ENCODE results near the gene FHDC1. TPM values are rescaled to one million over a fixed set of nuclear protein-coding genes. Genes with fewer than 3 reads are reported as not detected.

FHDC1 gene
- total RNA-seq, 5 donors from 2014 or later (not counting 1 experiment from before 2014, with no cell fraction given), result 0.08 to 0.28 (median 0.17) TPM; not detected in 1

DNA sequence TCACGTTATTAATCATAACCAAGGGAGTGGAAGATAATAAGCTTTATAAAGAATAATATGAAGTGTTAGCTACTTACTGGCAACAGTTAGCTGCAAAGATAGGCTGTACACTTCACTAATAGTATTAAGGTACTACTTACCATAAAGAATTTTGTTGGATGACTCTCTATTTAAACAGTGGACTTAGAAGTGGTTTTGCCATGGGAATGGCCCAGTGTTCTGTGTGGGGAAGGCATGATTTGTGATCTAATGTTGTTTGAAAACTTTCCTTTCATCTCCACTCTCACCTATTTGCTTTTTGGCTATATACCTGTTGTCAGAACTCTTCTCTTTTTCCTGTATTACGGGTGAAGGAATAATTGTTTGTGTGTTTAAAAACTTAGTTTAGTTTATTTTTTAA, 23.0 kb downstream of the FHDC1 start:
- no peaks in the 10 kb centered on the region for H3K9me3 ChIP-seq
- H3K4me3 ChIP-seq (ENCODE audit: control insufficient read depth in 1 of 2, extremely low read depth in 1 of 2, low read length in 1 of 2), result no peak overlapping the region
- DNase-seq (no peak), ATAC-seq (replicated peaks in 1 of 4) (no peak)
- no CpG with 5 or more reads among the region's 2 CpGs for WGBS (ENCODE audit: insufficient coverage)
- no peak overlapping the region for H3K27ac Mint-ChIP-seq
- ChIA-PET POLR2A (no interaction called here), CTCF (no interaction called here)
- peaks cover 0 to 9% of the 10 kb centered on the region in 2 experiments for H3K27me3 ChIP-seq (replicated peaks in 1 of 2; ENCODE audit: control insufficient read depth in 2 of 2, extremely low read depth in 1 of 2, insufficient read depth in 2 of 2, low read length in 1 of 2)
- H3K27ac ChIP-seq (ENCODE audit: low read length), result no peak overlapping the region
- H3K9me3 Mint-ChIP-seq, result no peaks in the 10 kb centered on the region
- peaks cover 0 to 6% (median 0%) of the 10 kb centered on the region in 3 donors for H3K4me1 Mint-ChIP-seq
- peaks cover 0 to 4% of the 10 kb centered on the region in 2 donors for H3K27me3 Mint-ChIP-seq
- H3K36me3 ChIP-seq (ENCODE audit: control insufficient read depth in 2 of 2, extremely low read depth in 1 of 2, insufficient read depth in 1 of 2, low read length in 1 of 2), result no peaks in the 10 kb centered on the region
- no peak overlapping the region for H3K4me3 Mint-ChIP-seq
- no peaks in the 10 kb centered on the region for H3K4me1 ChIP-seq (ENCODE audit: control insufficient read depth in 1 of 2, extremely low read depth in 1 of 2, insufficient read depth in 2 of 2, low read length in 2 of 2)
- H3K36me3 Mint-ChIP-seq, result no peaks in the 10 kb centered on the region

DNA sequence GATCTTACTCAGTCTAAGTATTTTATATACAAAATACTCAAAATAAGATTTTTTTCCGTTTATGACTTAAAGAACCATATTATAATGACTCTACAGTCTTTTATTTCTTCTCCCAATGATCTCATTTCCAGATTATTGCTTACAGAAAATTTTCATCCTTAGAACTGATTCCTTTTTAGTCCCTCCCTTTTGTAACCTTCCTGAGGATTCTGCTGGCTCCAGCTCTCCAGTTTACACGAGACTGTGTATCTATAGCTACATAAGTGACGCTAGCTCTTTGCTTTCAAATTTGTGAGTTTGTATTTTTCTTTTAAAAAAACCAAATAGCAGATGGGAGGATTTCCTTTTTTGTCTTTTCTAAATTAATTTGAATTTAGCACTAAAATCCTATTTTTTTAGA, 24.0 kb downstream of the FHDC1 start:
- no peak overlapping the region for H3K27ac ChIP-seq (ENCODE audit: low read length)
- no peak overlapping the region for H3K4me3 ChIP-seq (ENCODE audit: control insufficient read depth in 1 of 2, extremely low read depth in 1 of 2, low read length in 1 of 2)
- ChIA-PET CTCF (no interaction called here), POLR2A (interaction anchor here in 1 of 2 donors (0.6 kb wide), 1 partner anchor 13 kb away, joined by 5 read pairs; no protein-coding TSS in a partner anchor)
- Mint-ChIP-seq H3K27me3 (peaks cover 0 to 4% of the 10 kb centered on the region in 2 donors), H3K27ac (no peak overlapping the region), H3K9me3 (no peaks in the 10 kb centered on the region), H3K4me1 (peaks cover 0 to 6% (median 0%) of the 10 kb centered on the region in 3 donors), H3K4me3 (no peak overlapping the region), H3K36me3 (no peaks in the 10 kb centered on the region)
- ATAC-seq (replicated peaks in 1 of 4) (no peak), DNase-seq (no peak)
- H3K9me3 ChIP-seq, result no peaks in the 10 kb centered on the region
- no CpG with 5 or more reads among the region's 3 CpGs for WGBS (ENCODE audit: insufficient coverage)
- no peaks in the 10 kb centered on the region for H3K4me1 ChIP-seq (ENCODE audit: control insufficient read depth in 1 of 2, extremely low read depth in 1 of 2, insufficient read depth in 2 of 2, low read length in 2 of 2)
- peaks cover 0 to 6% of the 10 kb centered on the region in 2 experiments for H3K27me3 ChIP-seq (replicated peaks in 1 of 2; ENCODE audit: control insufficient read depth in 2 of 2, extremely low read depth in 1 of 2, insufficient read depth in 2 of 2, low read length in 1 of 2)
- no peaks in the 10 kb centered on the region for H3K36me3 ChIP-seq (ENCODE audit: control insufficient read depth in 2 of 2, extremely low read depth in 1 of 2, insufficient read depth in 1 of 2, low read length in 1 of 2)

DNA sequence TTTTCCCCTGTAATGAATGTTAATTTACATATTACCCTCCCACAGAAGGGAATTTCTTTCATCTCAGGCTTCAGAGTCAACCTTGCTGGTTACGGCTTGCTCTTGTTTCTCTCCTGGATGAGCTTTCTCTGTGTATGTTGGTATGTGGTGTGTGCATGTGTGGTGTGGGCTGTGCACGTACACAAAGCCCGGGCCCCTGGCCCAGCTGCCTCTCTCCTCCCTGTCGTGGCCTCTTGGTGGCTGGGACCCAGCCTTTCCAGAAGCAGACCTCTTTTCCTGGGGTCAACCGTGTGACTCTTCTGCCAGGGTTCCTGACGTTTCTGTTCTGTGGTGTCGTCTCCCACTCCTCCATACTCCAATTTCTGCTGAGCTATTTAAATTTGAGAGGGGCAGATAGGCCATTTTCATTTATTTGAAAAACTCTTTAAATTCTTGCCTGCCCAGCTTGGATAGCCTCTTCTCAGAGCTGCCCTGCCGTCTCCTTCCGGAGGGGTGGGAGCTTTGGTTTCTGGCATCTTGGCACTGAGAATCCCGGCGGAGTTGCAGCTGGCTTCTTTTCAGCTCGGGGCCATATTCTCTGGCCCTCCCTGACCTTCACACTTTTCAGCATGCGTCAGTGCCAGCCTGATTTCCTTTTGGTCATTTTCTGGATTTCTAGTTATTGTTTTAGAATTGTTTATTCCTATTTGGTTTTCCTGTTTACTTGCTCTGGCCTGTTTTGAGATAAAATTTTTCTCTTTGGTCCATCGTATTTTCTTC, 25.1 kb downstream of the FHDC1 start:
- POLR2A ChIA-PET, result no interaction called here
- no peak for ATAC-seq (replicated peaks in 1 of 4)
- 100% methylated on average over 2 of the region's 14 CpGs for WGBS (ENCODE audit: insufficient coverage)
- no peak overlapping the region for H3K27ac Mint-ChIP-seq
- Histone ChIP-seq H3K27me3 (replicated peaks in 1 of 2; ENCODE audit: control insufficient read depth in 2 of 2, extremely low read depth in 1 of 2, insufficient read depth in 2 of 2, low read length in 1 of 2) (peaks cover 0 to 6% of the 10 kb centered on the region in 2 experiments), H3K4me3 (ENCODE audit: control insufficient read depth in 1 of 2, extremely low read depth in 1 of 2, low read length in 1 of 2) (no peak overlapping the region), H3K9me3 (no peaks in the 10 kb centered on the region), H3K27ac (ENCODE audit: low read length) (no peak overlapping the region), H3K36me3 (ENCODE audit: control insufficient read depth in 2 of 2, extremely low read depth in 1 of 2, insufficient read depth in 1 of 2, low read length in 1 of 2) (no peaks in the 10 kb centered on the region), H3K4me1 (ENCODE audit: control insufficient read depth in 1 of 2, extremely low read depth in 1 of 2, insufficient read depth in 2 of 2, low read length in 2 of 2) (no peaks in the 10 kb centered on the region)
- no peaks in the 10 kb centered on the region for H3K36me3 Mint-ChIP-seq
- no peak overlapping the region for H3K4me3 Mint-ChIP-seq
- CTCF ChIA-PET, result no interaction called here
- no peaks in the 10 kb centered on the region for H3K9me3 Mint-ChIP-seq
- DNase-seq, result no peak
- H3K4me1 Mint-ChIP-seq, result peaks cover 0 to 6% (median 0%) of the 10 kb centered on the region in 3 donors
- H3K27me3 Mint-ChIP-seq, result peaks cover 0 to 4% of the 10 kb centered on the region in 2 donors

DNA sequence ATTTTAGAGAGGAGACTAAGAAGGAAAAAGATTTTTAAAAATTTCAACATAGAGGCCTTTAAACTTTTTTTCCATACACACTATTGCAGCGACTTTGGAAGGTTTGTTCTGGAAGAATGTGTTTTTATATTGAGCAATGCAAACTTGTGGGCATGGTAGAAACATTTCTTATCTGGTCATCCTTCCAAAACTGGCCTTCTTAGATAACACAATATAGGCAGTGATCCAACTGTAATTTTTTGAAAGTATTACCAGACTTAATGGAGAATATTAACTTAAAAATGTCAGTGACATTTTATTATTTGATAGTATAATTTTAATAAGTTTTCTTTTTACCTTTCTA, 25.6 kb downstream of the FHDC1 start:
- H3K36me3 ChIP-seq (ENCODE audit: control insufficient read depth in 2 of 2, extremely low read depth in 1 of 2, insufficient read depth in 1 of 2, low read length in 1 of 2), result no peaks in the 10 kb centered on the region
- Mint-ChIP-seq H3K4me3 (no peak overlapping the region), H3K9me3 (no peaks in the 10 kb centered on the region), H3K27me3 (peaks cover 0 to 4% of the 10 kb centered on the region in 2 donors), H3K36me3 (no peaks in the 10 kb centered on the region), H3K4me1 (peaks cover 0 to 6% (median 0%) of the 10 kb centered on the region in 3 donors), H3K27ac (no peak overlapping the region)
- ChIA-PET POLR2A (no interaction called here), CTCF (no interaction called here)
- peaks cover 0 to 6% of the 10 kb centered on the region in 2 experiments for H3K27me3 ChIP-seq (replicated peaks in 1 of 2; ENCODE audit: control insufficient read depth in 2 of 2, extremely low read depth in 1 of 2, insufficient read depth in 2 of 2, low read length in 1 of 2)
- no CpG with 5 or more reads among the region's 1 CpG for WGBS (ENCODE audit: insufficient coverage)
- no peaks in the 10 kb centered on the region for H3K9me3 ChIP-seq
- no peak for DNase-seq
- no peak overlapping the region for H3K4me3 ChIP-seq (ENCODE audit: control insufficient read depth in 1 of 2, extremely low read depth in 1 of 2, low read length in 1 of 2)
- H3K27ac ChIP-seq (ENCODE audit: low read length), result no peak overlapping the region
- ATAC-seq (replicated peaks in 1 of 4), result no peak
- no peaks in the 10 kb centered on the region for H3K4me1 ChIP-seq (ENCODE audit: control insufficient read depth in 1 of 2, extremely low read depth in 1 of 2, insufficient read depth in 2 of 2, low read length in 2 of 2)

DNA sequence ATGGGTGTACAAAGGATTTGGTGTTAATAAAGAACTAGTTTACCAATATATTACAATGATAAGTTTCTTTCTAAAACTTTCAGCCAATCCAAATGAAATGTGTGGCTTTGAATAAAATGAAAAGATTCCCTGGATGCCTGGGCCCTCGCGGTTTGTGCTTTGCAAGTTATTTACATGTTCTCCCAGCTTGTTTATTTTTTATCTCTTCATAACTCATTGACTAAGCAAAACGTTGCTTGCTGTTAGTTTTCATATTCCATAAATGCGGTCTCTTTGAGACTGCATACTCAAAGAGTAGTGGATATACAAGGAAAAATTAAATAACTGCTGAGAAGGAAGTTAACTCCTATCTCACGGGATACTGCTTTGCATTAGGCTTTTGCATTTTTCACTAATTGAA, 26.0 kb downstream of the FHDC1 start:
- Mint-ChIP-seq H3K27ac (no peak overlapping the region), H3K9me3 (no peaks in the 10 kb centered on the region), H3K27me3 (peaks cover 0 to 4% of the 10 kb centered on the region in 2 donors), H3K4me1 (peaks cover 0 to 6% (median 0%) of the 10 kb centered on the region in 3 donors), H3K36me3 (no peaks in the 10 kb centered on the region), H3K4me3 (no peak overlapping the region)
- Histone ChIP-seq H3K27me3 (replicated peaks in 1 of 2; ENCODE audit: control insufficient read depth in 2 of 2, extremely low read depth in 1 of 2, insufficient read depth in 2 of 2, low read length in 1 of 2) (peaks cover 0 to 6% of the 10 kb centered on the region in 2 experiments), H3K4me1 (ENCODE audit: control insufficient read depth in 1 of 2, extremely low read depth in 1 of 2, insufficient read depth in 2 of 2, low read length in 2 of 2) (no peaks in the 10 kb centered on the region), H3K9me3 (no peaks in the 10 kb centered on the region), H3K4me3 (ENCODE audit: control insufficient read depth in 1 of 2, extremely low read depth in 1 of 2, low read length in 1 of 2) (no peak overlapping the region), H3K36me3 (ENCODE audit: control insufficient read depth in 2 of 2, extremely low read depth in 1 of 2, insufficient read depth in 1 of 2, low read length in 1 of 2) (no peaks in the 10 kb centered on the region), H3K27ac (ENCODE audit: low read length) (no peak overlapping the region)
- WGBS (ENCODE audit: insufficient coverage), result no CpG with 5 or more reads among the region's 5 CpGs
- ChIA-PET POLR2A (no interaction called here), CTCF (no interaction called here)
- ATAC-seq (replicated peaks in 1 of 4) (no peak), DNase-seq (no peak)

DNA sequence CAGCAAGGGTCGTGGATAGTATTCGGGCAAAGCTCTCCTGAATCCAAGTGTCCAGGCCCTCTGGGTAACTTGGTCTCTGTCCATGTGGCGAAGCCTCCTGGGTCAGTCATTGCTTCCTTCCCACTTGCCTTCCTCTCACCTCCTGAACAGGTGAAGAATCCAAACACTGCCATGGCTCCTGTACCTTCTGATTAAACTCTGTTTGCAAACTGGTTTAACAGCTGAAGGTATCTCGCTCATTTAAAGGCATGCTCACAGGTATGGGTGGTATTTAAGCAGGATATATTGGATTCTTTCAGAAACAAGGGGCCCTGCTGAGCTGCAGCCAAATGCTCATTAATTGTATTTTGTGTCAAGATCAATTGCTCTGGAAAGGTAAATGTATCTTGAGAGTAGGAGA, 28.2 kb downstream of the FHDC1 start:
- H3K4me1 ChIP-seq (ENCODE audit: control insufficient read depth in 1 of 2, extremely low read depth in 1 of 2, insufficient read depth in 2 of 2, low read length in 2 of 2), result no peaks in the 10 kb centered on the region
- H3K36me3 Mint-ChIP-seq, result no peaks in the 10 kb centered on the region
- no peaks in the 10 kb centered on the region for H3K4me1 Mint-ChIP-seq
- no peaks in the 10 kb centered on the region for H3K9me3 Mint-ChIP-seq
- H3K27ac Mint-ChIP-seq, result no peak overlapping the region
- H3K36me3 ChIP-seq (ENCODE audit: control insufficient read depth in 2 of 2, extremely low read depth in 1 of 2, insufficient read depth in 1 of 2, low read length in 1 of 2), result no peaks in the 10 kb centered on the region
- no peak overlapping the region for H3K27ac ChIP-seq (ENCODE audit: low read length)
- H3K4me3 Mint-ChIP-seq, result no peak overlapping the region
- ChIA-PET CTCF (no interaction called here), POLR2A (no interaction called here)
- peaks cover 0 to 4% of the 10 kb centered on the region in 2 donors for H3K27me3 Mint-ChIP-seq
- DNase-seq (no peak), ATAC-seq (replicated peaks in 1 of 4) (no peak)
- no peak overlapping the region for H3K4me3 ChIP-seq (ENCODE audit: control insufficient read depth in 1 of 2, extremely low read depth in 1 of 2, low read length in 1 of 2)
- no peaks in the 10 kb centered on the region for H3K9me3 ChIP-seq
- H3K27me3 ChIP-seq (replicated peaks in 1 of 2; ENCODE audit: control insufficient read depth in 2 of 2, extremely low read depth in 1 of 2, insufficient read depth in 2 of 2, low read length in 1 of 2), result peaks cover 0 to 6% of the 10 kb centered on the region in 2 experiments
- 91% methylated on average over 4 of the region's 4 CpGs for WGBS (ENCODE audit: insufficient coverage)

Measured in T-cell (primary cell).